Gastrocnemius medialis (tissue), 4 donors: ENCODE results near the gene XXYLT1. TPM values are rescaled to one million over a fixed set of nuclear protein-coding genes. Genes with fewer than 3 reads are reported as not detected.

ENCODE experiments used
- ATAC-seq, 2 donors: fragments of 150-250 bp; one replicate each; pipeline ENCODE4 v1.9.1; 2016
- DNase-seq, 2 donors: peaks; one replicate each; pipeline ENCODE4 v3.0.0-alpha.2; 2019
- H3K27ac ChIP-seq, 4 donors: fragments of 200-600 bp; sonication (generic); 1 replicate in 1 of 4; 2 replicates in 3 of 4; pipeline ENCODE4 v1.5.1; 2016 to 2018; ENCODE audit warnings: mild to moderate bottlenecking in 2 of 4, moderate library complexity in 1 of 4
- H3K27me3 ChIP-seq, 3 donors: fragments of 200-600 bp; sonication (generic) in 2 of 3; 1 replicate in 1 of 3; 2 replicates in 2 of 3; pipeline versions ENCODE4 v1.5.1 to v1.6.0; 2016 to 2019; ENCODE audit warnings: mild to moderate bottlenecking in 1 of 3, moderate library complexity in 1 of 3
- H3K36me3 ChIP-seq, 2 donors: fragments of 200-600 bp; sonication (generic) in 1 of 2; one replicate each; pipeline ENCODE4 v1.5.1; 2017 to 2018
- H3K4me1 ChIP-seq, 2 donors: fragments of 200-600 bp; sonication (generic) in 1 of 2; one replicate each; pipeline ENCODE4 v1.5.1; 2016 to 2017; ENCODE audit warnings: mild to moderate bottlenecking in 2 of 2
- H3K4me3 ChIP-seq, 4 donors: fragments of 200-600 bp; sonication (generic) in 3 of 4; 1 replicate in 1 of 4; 2 replicates in 3 of 4; pipeline ENCODE4 v1.5.1; 2016 to 2019; ENCODE audit warnings: mild to moderate bottlenecking in 2 of 4
- H3K9me3 ChIP-seq, 3 donors: fragments of 200-600 bp; sonication (generic) in 2 of 3; 1 replicate in 1 of 3; 2 replicates in 2 of 3; pipeline ENCODE4 v1.5.1; 2016 to 2019
- CTCF ChIP-seq, 5 experiments: fragments of 450-650 bp in 3 of 5; fragments of 200-600 bp in 2 of 5; sonication (generic) in 2 of 5; IDR thresholded peaks in 4 of 5; conservative IDR thresholded peaks in 1 of 5; 1 replicate in 4 of 5; 2 replicates in 1 of 5; pipeline ENCODE4 v1.5.1; 2016 to 2019; ENCODE audit warnings: antibody characterized with exemption in 5 of 5, mild to moderate bottlenecking in 3 of 5, moderate library complexity in 3 of 5
- POLR2A ChIP-seq, 2 donors: fragments of 450-650 bp; IDR thresholded peaks; one replicate each; pipeline ENCODE4 v1.6.1; 2017; ENCODE audit warnings: antibody characterized with exemption in 2 of 2, mild to moderate bottlenecking in 2 of 2, moderate library complexity in 2 of 2
- in situ Hi-C, 4 donors: fragments of 200-750 bp; cut with MboI; loops; one replicate each; pipeline versions ENCODE4 v1.15.0 to v1.8.0; 2017; ENCODE audit warnings: low sequenced_read_pairs in 4 of 4
- intact Hi-C: fragments of 100-400 bp; cut with DNase I; formaldehyde crosslinking; loops from one replicate; pipeline ENCODE4 v1.15.1; 2023; ENCODE audit warnings: low total_unique reads
- total RNA-seq, 4 donors: library from RNA; depleted of rRNA; stranded (reverse); fragments of >200 nt; gene quantifications; one replicate each; pipeline versions ENCODE4 v1.1.0 to v1.2.3, GENCODE V29; 2016

Gene XXYLT1
- total RNA-seq, 4 donors from 2014 or later: 0.87 to 3.1 (median 1.3) TPM

DNA sequence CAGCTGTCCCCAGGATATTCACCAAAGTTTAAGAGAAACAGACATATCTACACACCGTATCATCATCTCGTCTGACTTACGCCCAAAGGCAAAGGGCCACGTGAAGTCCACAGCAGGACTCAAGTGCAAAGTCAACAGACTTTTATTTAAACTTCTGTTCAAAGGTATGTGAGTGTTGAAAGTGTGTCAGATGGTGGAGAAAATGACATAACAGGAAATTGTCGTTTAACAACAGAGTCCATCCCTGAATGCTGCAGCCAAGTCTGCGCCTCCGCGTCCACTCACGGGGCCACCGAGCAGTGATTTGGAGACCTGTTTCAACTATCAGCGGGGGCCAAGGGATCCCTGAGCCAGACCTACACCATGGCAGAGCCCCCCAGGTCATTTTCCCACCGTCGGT is 165.6 kb downstream of the XXYLT1 start:
- no peak for DNase-seq
- Histone ChIP-seq H3K4me1 (peaks cover 13 to 23% of the 10 kb centered on the region in 2 donors), H3K4me3 (no peak overlapping the region), H3K9me3 (no peaks in the 10 kb centered on the region), H3K36me3 (no peaks in the 10 kb centered on the region), H3K27ac (no peak overlapping the region), H3K27me3 (no peaks in the 10 kb centered on the region)
- TF ChIP-seq CTCF (IDR thresholded peaks at IDR 0.05 in 4 of 5, conservative IDR thresholded peaks at IDR 0.05 in 1 of 5) (no peak), POLR2A (IDR thresholded peaks at IDR 0.05) (no peak)
- intact Hi-C loops (loop anchor here (5.0 kb wide), 1 partner anchor 152 kb away; no protein-coding TSS in a partner anchor), in situ Hi-C loops (loop anchor here in 3 of 4 donors (5.0 kb wide), 2 partner anchors 423 to 428 kb away; no protein-coding TSS in a partner anchor)
- no peak for ATAC-seq

DNA sequence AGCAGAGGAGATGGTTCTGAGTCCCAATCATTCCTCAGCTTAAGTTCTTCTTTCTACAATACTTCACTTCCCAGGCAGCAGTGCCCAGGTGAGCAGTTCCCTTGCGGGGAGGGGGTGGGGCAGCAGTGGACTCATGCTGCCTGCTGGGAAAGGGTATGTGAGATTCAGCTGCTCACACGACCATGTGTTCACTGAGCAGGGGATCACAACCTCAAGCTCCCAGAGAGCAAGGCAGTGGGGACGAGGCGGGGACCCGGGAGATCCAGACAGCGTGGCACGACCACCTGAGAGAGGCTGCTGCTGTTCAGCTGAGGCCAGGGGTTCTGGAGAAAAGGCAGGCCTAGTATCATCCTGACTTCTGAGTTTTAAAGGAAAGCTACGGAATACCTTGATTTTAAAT is 166.6 kb downstream of the XXYLT1 start:
- intact Hi-C loops: no loop called here
- no peak for DNase-seq
- Histone ChIP-seq H3K27me3 (no peaks in the 10 kb centered on the region), H3K4me3 (no peak overlapping the region), H3K9me3 (no peaks in the 10 kb centered on the region), H3K4me1 (peaks cover 13 to 23% of the 10 kb centered on the region in 2 donors), H3K27ac (no peak overlapping the region), H3K36me3 (no peaks in the 10 kb centered on the region)
- TF ChIP-seq CTCF (IDR thresholded peaks at IDR 0.05 in 4 of 5, conservative IDR thresholded peaks at IDR 0.05 in 1 of 5) (no peak), POLR2A (IDR thresholded peaks at IDR 0.05) (no peak)
- in situ Hi-C loops: no loop called here
- ATAC-seq: no peak

DNA sequence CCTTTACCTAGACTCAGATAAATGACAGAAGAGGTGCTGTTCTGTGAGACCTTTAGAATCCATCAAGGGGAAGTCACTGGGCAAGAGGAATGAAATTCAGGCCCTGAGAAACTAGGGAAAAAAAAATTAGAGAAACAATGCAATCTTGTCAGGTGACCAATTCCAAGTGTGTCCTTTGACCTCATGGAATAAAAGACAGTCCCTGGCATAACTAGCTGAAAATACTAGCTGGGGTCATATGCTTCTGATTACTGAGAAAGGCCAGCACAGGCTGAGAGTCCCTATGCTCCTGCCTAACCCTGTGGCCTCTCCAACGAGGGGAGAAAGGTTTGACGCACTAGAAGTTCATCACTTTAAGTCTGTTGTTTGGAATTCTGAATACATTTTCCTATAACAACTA is 167.3 kb downstream of the XXYLT1 start:
- H3K27ac ChIP-seq: peak overlapping the region in 1 of 4 donors; percentile 58
- in situ Hi-C loops (no loop called here), intact Hi-C loops (no loop called here)
- ATAC-seq (no peak), DNase-seq (no peak)
- no peaks in the 10 kb centered on the region for H3K36me3 ChIP-seq
- H3K4me1 ChIP-seq: peaks cover 13 to 23% of the 10 kb centered on the region in 2 donors
- no peak for TF ChIP-seq CTCF (IDR thresholded peaks at IDR 0.05 in 4 of 5, conservative IDR thresholded peaks at IDR 0.05 in 1 of 5)
- no peak for TF ChIP-seq POLR2A (IDR thresholded peaks at IDR 0.05)
- H3K9me3 ChIP-seq: no peaks in the 10 kb centered on the region
- no peak overlapping the region for H3K4me3 ChIP-seq
- no peaks in the 10 kb centered on the region for H3K27me3 ChIP-seq

DNA sequence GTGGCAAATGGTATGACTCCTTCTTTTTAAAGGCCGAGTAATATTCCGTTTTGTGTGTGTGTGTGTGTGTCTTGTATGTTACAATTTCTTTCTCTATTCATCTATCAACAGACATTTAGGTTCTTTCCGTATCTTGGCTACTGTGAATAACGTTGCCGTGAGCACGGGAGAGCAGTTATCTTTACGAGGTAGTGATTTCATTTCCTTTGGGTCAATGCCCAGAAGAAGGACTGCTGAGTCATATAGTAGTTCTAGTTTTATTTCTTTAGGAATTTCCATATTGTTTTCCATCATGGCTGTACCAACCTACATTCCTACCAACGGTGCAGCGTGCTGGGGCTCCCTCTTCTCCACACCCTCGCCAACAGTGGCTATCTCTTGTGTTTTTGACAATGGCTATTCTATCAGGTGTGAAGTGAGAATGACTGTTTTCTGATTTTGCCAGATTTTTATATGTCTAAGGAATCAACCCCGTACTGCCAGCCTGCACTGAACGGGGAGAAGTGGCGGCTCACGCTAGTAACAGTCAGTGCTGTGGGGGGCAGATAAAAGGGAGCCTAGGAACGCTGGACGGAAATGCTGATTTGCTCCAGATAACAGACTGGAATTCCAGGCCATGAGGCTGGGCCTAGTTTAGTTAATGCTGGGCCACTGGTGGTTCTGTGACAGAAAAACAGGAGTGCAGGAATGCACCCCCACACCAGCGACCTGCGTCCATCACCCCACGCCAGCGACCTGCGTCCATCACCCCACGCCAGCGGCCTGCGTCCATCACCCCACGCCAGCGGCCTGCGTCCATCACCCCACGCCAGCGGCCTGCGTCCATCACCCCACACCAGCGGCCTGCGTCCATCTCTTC is 168.1 kb downstream of the XXYLT1 start:
- ATAC-seq (peak; percentile 77 to 81), DNase-seq (no peak)
- H3K36me3 ChIP-seq: no peaks in the 10 kb centered on the region
- H3K27me3 ChIP-seq: no peaks in the 10 kb centered on the region
- peaks cover 13 to 23% of the 10 kb centered on the region in 2 donors for H3K4me1 ChIP-seq
- TF ChIP-seq POLR2A (IDR thresholded peaks at IDR 0.05) (no peak), CTCF (IDR thresholded peaks at IDR 0.05 in 4 of 5, conservative IDR thresholded peaks at IDR 0.05 in 1 of 5) (no peak)
- H3K4me3 ChIP-seq: no peak overlapping the region
- intact Hi-C loops (no loop called here), in situ Hi-C loops (no loop called here)
- peak overlapping the region; percentile 30 to 67 (median 48) for H3K27ac ChIP-seq
- no peaks in the 10 kb centered on the region for H3K9me3 ChIP-seq
